Hepatocyte (in vitro differentiated cells): Measurements from ENCODE around the gene EPHA5.

Source experiments
- EZH2phosphoT487 ChIP-seq: fragments of 200-600 bp; sonication (generic); IDR thresholded peaks from one replicate; pipeline ENCODE4 v1.6.1; 2018; ENCODE audit warnings: antibody characterized with exemption, mild to moderate bottlenecking, low read depth, moderate library complexity; ENCODE audit not compliant: unreplicated experiment, severe bottlenecking
- TF ChIP-seq, protein P1 (sequence below): fragments of 200-600 bp; sonication (generic); IDR thresholded peaks from 2 replicates; pipeline ENCODE4 v1.5.1; 2016; ENCODE audit warnings: antibody characterized with exemption, mild to moderate bottlenecking; ENCODE audit not compliant: poor library complexity

- TF ChIP-seq EZH2phosphoT487: no peak
- TF ChIP-seq, protein P1, sequence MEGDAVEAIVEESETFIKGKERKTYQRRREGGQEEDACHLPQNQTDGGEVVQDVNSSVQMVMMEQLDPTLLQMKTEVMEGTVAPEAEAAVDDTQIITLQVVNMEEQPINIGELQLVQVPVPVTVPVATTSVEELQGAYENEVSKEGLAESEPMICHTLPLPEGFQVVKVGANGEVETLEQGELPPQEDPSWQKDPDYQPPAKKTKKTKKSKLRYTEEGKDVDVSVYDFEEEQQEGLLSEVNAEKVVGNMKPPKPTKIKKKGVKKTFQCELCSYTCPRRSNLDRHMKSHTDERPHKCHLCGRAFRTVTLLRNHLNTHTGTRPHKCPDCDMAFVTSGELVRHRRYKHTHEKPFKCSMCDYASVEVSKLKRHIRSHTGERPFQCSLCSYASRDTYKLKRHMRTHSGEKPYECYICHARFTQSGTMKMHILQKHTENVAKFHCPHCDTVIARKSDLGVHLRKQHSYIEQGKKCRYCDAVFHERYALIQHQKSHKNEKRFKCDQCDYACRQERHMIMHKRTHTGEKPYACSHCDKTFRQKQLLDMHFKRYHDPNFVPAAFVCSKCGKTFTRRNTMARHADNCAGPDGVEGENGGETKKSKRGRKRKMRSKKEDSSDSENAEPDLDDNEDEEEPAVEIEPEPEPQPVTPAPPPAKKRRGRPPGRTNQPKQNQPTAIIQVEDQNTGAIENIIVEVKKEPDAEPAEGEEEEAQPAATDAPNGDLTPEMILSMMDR: no peak
Observed at GRCh38 chr4:65482410-65482809, 187.9 kb downstream of the EPHA5 start.
